LNCAP (cell line): ENCODE results near the gene PGS1.

ENCODE experiments used
- TF ChIP-seq, protein P1 (sequence below): fragments of 450-650 bp; IDR thresholded peaks from 2 replicates; pipeline ENCODE4 v1.5.1; 2017; ENCODE audit warnings: mild to moderate bottlenecking

PGS1 gene

DNA sequence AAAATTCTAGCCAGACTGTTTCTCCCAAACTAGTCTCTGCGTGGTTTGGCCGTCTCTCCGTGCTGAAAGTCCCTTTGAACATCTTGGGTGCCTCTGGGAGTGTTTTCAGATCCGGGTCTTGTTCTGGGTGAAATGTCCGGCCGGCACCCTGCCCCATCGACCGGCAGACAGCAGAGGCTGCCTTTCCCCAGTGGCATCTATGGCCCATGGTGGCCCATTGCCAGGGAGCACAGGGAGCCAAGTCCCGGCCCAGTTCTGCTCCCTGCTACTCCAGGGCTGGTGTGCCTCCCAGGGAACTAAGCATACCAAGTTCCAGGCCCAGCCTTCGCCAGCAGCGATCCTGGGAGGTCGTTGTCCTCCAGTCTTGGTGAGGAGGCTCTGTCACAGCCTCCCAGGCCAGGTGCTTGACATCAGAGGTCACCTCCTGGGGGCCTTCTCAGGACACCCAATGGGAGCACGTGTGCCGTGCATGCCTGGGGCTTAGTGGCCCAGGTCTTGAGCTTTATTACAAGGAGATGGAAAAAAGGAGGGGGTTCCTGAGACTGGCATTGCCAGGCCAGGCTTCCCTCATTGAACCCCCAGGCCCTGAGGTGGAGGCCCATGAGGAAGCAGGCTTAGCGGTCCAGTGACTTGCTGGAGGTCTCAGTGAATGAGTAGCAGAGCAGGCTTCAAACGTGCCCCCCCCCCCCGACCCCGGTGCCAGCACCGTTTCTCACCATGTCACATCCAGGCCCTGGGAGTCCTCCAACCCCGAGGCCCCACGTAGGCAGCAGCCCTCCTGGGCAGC is 54.0 kb downstream of the PGS1 start:
- TF ChIP-seq, protein P1, sequence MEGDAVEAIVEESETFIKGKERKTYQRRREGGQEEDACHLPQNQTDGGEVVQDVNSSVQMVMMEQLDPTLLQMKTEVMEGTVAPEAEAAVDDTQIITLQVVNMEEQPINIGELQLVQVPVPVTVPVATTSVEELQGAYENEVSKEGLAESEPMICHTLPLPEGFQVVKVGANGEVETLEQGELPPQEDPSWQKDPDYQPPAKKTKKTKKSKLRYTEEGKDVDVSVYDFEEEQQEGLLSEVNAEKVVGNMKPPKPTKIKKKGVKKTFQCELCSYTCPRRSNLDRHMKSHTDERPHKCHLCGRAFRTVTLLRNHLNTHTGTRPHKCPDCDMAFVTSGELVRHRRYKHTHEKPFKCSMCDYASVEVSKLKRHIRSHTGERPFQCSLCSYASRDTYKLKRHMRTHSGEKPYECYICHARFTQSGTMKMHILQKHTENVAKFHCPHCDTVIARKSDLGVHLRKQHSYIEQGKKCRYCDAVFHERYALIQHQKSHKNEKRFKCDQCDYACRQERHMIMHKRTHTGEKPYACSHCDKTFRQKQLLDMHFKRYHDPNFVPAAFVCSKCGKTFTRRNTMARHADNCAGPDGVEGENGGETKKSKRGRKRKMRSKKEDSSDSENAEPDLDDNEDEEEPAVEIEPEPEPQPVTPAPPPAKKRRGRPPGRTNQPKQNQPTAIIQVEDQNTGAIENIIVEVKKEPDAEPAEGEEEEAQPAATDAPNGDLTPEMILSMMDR = no peak

DNA sequence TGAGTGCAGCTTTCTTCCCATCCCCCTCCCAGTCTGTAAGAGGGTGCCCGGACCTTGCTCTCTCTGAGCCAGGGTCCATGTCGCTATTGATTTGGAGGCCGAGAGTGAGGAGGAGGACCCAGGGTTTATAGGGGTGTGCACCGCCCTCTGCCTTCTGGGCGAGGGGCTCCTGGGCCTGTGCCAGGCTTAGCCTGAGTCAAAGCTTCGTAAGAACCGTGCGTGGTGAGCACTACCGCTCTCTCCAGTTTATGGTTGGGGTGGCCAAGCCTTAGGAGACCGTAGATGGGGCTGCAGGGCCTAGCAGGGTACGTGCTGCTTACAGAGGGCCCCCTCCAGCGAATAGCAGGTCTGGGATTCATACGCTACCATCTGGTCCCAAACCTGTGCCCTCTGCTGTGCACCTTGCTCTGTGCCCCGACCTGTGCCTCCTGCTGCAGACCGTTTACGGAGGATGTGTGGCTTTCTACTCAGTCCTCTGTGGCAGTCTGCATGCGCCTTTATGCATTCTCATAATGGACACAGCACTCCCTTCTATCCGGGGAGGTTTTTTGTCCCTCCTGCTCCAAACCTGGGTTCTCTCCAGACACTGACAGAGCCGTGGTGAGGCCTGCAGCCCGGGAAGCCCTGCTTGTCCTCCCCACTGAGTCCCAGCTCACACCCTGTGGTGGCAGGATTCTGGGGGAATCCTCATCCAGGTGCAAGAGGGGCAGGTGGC is 54.7 kb downstream of the PGS1 start:
- TF ChIP-seq, protein P1 = no peak

DNA sequence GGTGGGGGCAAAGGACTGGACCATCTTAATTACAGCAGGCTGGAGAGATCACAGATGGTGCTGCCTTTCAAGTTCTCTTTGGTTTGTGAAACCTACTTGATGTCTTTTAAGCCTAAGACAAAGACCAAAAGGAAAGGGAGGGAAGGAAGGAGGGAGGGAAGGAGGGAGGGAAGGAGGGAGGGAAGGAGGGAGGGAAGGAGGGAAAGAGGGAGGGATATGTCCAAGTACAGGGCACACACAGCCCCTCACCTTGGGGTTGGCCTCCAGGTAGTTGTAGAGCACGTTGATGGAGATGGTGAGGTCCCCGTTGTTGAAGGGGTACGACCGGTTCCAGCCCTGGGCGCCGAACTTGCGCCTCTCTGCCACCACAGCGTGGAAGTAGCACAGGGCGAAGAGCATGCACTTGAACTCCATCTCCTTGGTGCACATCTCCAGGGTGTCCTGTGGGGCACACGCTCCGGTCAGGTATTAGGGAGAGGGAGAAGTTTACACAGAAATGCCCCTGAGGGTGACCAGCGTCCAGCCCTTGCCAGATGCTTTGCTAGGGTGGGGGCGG is 55.4 kb downstream of the PGS1 start:
- TF ChIP-seq, protein P1 = no peak

- TF ChIP-seq, protein P1 = no peak
These were observed 56.2 kb downstream of the PGS1 start for GRCh38 chr17:78434455-78435329.

DNA sequence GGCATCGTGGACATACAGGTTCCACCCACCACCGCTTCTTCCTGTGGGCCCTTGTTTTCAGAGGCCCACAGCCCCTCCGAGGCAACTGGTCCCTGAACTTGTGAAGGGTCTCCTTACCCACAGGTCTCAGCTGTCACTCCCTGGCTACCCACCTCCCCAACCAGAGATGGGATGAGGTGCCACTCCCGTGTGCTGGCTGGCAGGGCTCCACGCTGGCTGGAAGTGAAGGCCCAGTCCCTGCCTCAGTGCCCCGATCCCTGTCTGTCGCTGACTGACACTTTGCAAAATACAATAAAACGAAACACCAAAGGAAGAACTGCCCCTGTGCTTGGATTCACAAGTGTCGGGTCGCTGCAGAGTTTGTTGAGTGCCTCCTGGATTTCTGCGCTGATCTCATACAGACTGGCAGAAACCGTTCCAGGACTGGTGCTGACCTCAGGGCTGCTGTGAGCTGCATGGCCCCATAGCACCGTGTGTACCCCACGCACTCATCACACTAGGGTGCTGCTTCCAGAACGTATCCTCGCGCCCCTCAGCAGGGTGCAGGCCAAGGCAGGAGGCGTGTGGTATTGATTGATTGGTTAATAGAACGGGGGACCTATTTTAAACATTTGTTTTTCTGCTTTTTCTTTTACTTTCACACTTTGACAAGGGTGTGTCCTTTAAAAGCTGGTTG is 57.0 kb downstream of the PGS1 start:
- TF ChIP-seq, protein P1 = no peak

GRCh38 chr17:78437508-78438169 is 59.2 kb downstream of the PGS1 start:
- TF ChIP-seq, protein P1 = no peak
